Mesendoderm (in vitro differentiated cells): ENCODE results near the gene NFKBIZ.

Experiments used
- DNase-seq: peaks from one replicate; pipeline ENCODE4 v3.0.0; 2013
- H2AK5ac ChIP-seq: 2 replicates; pipeline ENCODE4 v1.6.1; 2013; ENCODE audit warnings: low read length, inconsistent platforms
- H2BK120ac ChIP-seq: 2 replicates; pipeline ENCODE4 v1.6.1; 2013; ENCODE audit warnings: low read depth, mild to moderate bottlenecking, low read length, moderate library complexity, mixed read lengths
- H2BK15ac ChIP-seq: replicated peaks from 2 replicates; pipeline ENCODE4 v1.6.1; 2013; ENCODE audit warnings: low read depth, mild to moderate bottlenecking, moderate library complexity
- H2BK5ac ChIP-seq: 2 replicates; pipeline ENCODE4 v1.6.1; 2013; ENCODE audit warnings: low read length, inconsistent platforms
- H3K18ac ChIP-seq: 2 replicates; pipeline ENCODE4 v1.6.1; 2013; ENCODE audit warnings: mild to moderate bottlenecking, low read length, mixed read lengths
- H3K23ac ChIP-seq: one replicate; pipeline ENCODE4 v1.6.1; 2013; ENCODE audit warnings: low read length
- H3K27ac ChIP-seq: 2 replicates; pipeline ENCODE4 v1.5.1; 2013; ENCODE audit warnings: low read depth, mild to moderate bottlenecking, inconsistent platforms, low read length, moderate library complexity
- H3K27me3 ChIP-seq: 2 replicates; pipeline ENCODE4 v1.6.1; 2013; ENCODE audit warnings: low read length, control low read depth, mild to moderate bottlenecking, inconsistent platforms; ENCODE audit not compliant: insufficient read depth, poor library complexity
- H3K36me3 ChIP-seq: 2 replicates; pipeline ENCODE4 v1.6.1; 2013; ENCODE audit warnings: low read length, inconsistent platforms; ENCODE audit not compliant: control insufficient read depth, insufficient read depth
- H3K4ac ChIP-seq: one replicate; pipeline ENCODE4 v1.6.1; 2013; ENCODE audit warnings: low read depth, mild to moderate bottlenecking, low read length, moderate library complexity
- H3K4me1 ChIP-seq: 2 replicates; pipeline ENCODE4 v1.6.1; 2013; ENCODE audit warnings: low read depth, low read length, inconsistent platforms; ENCODE audit not compliant: control insufficient read depth
- H3K4me2 ChIP-seq: 2 replicates; pipeline ENCODE4 v1.6.1; 2013; ENCODE audit warnings: low read length
- H3K4me3 ChIP-seq: 2 replicates; pipeline ENCODE4 v1.5.1; 2013; ENCODE audit warnings: mild to moderate bottlenecking, low read length
- H3K56ac ChIP-seq: one replicate; pipeline ENCODE4 v1.6.1; 2013; ENCODE audit warnings: low read length
- H3K79me1 ChIP-seq: 2 replicates; pipeline ENCODE4 v1.6.1; 2013; ENCODE audit warnings: low read length, inconsistent platforms
- H3K79me2 ChIP-seq: 2 replicates; pipeline ENCODE4 v1.6.1; 2013; ENCODE audit warnings: mild to moderate bottlenecking, low read length; ENCODE audit not compliant: control insufficient read depth, insufficient read depth
- H3K9ac ChIP-seq: 2 replicates; pipeline ENCODE4 v1.6.1; 2013; ENCODE audit warnings: low read length, inconsistent platforms
- H4K5ac ChIP-seq: one replicate; pipeline ENCODE4 v1.6.1; 2013; ENCODE audit warnings: low read length
- H4K8ac ChIP-seq: one replicate; pipeline ENCODE4 v1.6.1; 2013; ENCODE audit warnings: low read depth, mild to moderate bottlenecking, control low read depth, low read length, moderate library complexity
- WGBS: extraction: QIAGEN DNeasy Blood & Tissue Kit; methylation state at CpG from one replicate; pipeline ENCODE4 v1.1.7; 2013; ENCODE audit warnings: low lambda C conversion rate, missing lambda C conversion rate; ENCODE audit not compliant: insufficient coverage; ENCODE audit errors: extremely low coverage; 5-methylcytosine and 5-hydroxymethylcytosine counted together

Gene NFKBIZ

DNA sequence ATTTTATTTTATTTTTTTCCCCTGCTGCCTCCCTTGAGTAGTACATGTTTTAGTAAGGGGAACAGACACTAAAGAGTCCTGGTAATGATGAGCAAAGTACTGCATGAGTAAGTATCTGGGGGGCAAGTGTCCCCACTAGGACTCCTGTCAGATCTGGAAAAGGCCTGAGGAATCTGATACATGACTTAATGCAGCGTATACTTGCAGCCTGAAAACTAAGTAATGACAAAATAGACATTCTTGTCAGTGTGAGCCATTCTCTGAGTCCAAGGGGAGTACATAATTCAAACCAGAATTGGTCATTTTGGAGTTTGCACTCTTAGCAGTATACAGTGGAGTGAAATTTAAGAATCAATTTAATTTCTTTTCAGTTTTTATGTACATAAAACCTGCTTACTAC, 42.8 kb upstream of the NFKBIZ start:
- Histone ChIP-seq H4K5ac (no peak overlapping the region), H3K23ac (no peak overlapping the region), H3K79me1 (no peaks in the 10 kb centered on the region), H3K27me3 (no peaks in the 10 kb centered on the region), H4K8ac (no peak overlapping the region), H3K56ac (no peak overlapping the region), H3K18ac (no peak overlapping the region), H3K4me3 (no peak overlapping the region), H2BK120ac (no peak overlapping the region), H2AK5ac (no peak overlapping the region), H3K4me1 (no peaks in the 10 kb centered on the region), H3K4ac (no peak overlapping the region), H2BK15ac (no peak overlapping the region), H3K4me2 (no peak overlapping the region), H2BK5ac (no peak overlapping the region), H3K9ac (no peak overlapping the region), H3K36me3 (no peaks in the 10 kb centered on the region), H3K79me2 (no peaks in the 10 kb centered on the region), H3K27ac (no peak overlapping the region)
- DNase-seq, result no peak
- no CpG with 5 or more reads among the region's 1 CpG for WGBS

- no peaks in the 10 kb centered on the region for H3K4me1 ChIP-seq
- no peaks in the 10 kb centered on the region for H3K79me2 ChIP-seq
- 100% methylated on average over 1 of the region's 2 CpGs for WGBS
- no peak overlapping the region for H3K27ac ChIP-seq
- H3K23ac ChIP-seq, result no peak overlapping the region
- no peaks in the 10 kb centered on the region for H3K79me1 ChIP-seq
- no peak overlapping the region for H3K4me2 ChIP-seq
- H3K9ac ChIP-seq, result no peak overlapping the region
- H2BK15ac ChIP-seq, result no peak overlapping the region
- no peak overlapping the region for H3K56ac ChIP-seq
- no peak overlapping the region for H4K5ac ChIP-seq
- H2BK120ac ChIP-seq, result no peak overlapping the region
- H2BK5ac ChIP-seq, result no peak overlapping the region
- H3K18ac ChIP-seq, result no peak overlapping the region
- H3K27me3 ChIP-seq, result no peaks in the 10 kb centered on the region
- no peak overlapping the region for H2AK5ac ChIP-seq
- no peak overlapping the region for H3K4ac ChIP-seq
- H3K36me3 ChIP-seq, result no peaks in the 10 kb centered on the region
- no peak overlapping the region for H3K4me3 ChIP-seq
- H4K8ac ChIP-seq, result no peak overlapping the region
- no peak for DNase-seq
Measured at GRCh38 chr3:101807888-101808287, 41.4 kb upstream of the NFKBIZ start.

DNA sequence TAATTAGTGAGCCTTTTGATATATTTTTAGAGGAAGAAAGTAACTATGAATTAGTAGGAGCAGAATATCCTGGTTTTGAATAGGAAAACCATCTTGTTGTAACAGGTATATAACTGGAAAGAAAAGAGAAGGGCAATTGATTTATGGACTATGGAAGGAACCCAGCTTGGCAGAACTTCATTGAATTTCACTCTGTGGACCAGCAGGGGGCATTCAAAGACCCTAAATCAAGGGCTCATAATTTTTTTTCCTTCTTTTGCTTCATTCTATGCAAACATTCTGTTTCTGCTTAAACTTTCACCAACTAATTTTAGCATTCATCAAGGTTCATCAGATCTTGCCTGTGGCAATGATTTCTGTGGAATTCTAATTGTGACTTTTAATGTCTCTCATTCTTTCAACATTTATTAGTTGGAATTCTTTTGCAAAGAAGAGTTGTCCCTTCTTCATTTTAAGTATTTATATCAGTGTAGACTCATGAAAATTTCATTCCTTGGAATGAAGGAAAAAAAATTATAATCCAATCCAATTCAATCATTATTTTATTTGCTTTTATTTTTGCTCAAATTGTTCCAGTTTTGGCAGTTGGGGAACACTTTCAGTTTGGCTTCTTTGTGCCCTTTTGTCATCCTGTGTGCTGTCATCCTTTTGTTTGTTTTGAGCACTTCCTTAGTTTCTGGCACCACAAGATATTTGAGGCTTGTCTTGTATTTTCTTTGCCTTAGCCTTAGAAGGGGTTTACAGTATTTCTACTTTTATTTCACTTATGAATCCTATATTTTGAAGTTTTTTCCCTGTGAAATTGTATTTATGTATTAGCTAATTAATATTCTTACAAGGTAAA, 39.9 kb upstream of the NFKBIZ start:
- no peak overlapping the region for H2BK120ac ChIP-seq
- H3K79me2 ChIP-seq, result no peaks in the 10 kb centered on the region
- DNase-seq, result peak; percentile 44

GRCh38 chr3:101810022-101810418, 39.3 kb upstream of the NFKBIZ start:
- H3K4me1 ChIP-seq, result no peaks in the 10 kb centered on the region
- no peak overlapping the region for H3K9ac ChIP-seq

More for the DNA sequence above, 39.9 kb upstream of the NFKBIZ start:
- H3K27ac ChIP-seq, result no peak overlapping the region
- no peaks in the 10 kb centered on the region for H3K4me1 ChIP-seq
- H3K18ac ChIP-seq, result no peak overlapping the region
- no peak overlapping the region for H2AK5ac ChIP-seq
- H2BK15ac ChIP-seq, result no peak overlapping the region
- H4K8ac ChIP-seq, result no peak overlapping the region
- no peak overlapping the region for H3K56ac ChIP-seq
- H3K23ac ChIP-seq, result no peak overlapping the region
- H3K79me1 ChIP-seq, result no peaks in the 10 kb centered on the region
- H4K5ac ChIP-seq, result no peak overlapping the region
- H3K36me3 ChIP-seq, result no peaks in the 10 kb centered on the region
- no peak overlapping the region for H3K4ac ChIP-seq
- no peak overlapping the region for H2BK5ac ChIP-seq
- no peak overlapping the region for H3K4me3 ChIP-seq
- no peak overlapping the region for H3K9ac ChIP-seq
- no peak overlapping the region for H3K4me2 ChIP-seq
- H3K27me3 ChIP-seq, result no peaks in the 10 kb centered on the region

DNA sequence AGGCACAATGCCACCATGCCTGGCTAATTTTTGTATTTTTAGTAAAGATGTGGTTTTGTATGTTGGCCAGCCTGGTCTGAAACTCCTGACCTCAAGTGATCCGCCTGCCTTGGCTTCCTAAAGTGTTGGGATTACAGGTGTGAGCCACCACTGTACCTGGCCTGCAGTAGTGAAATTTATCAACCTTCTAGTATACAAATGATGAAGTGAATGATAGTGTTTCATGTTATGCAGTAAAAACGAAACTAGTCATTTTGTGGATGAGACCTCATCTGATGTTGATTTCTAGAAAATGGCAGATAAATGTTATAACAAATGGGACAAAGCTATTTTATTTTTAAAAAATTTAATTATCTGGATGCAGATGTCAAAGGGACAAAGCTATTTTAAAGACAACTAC, 37.4 kb upstream of the NFKBIZ start:
- H3K27me3 ChIP-seq, result no peaks in the 10 kb centered on the region
- H2BK120ac ChIP-seq, result no peak overlapping the region
- H3K4me2 ChIP-seq, result no peak overlapping the region
- WGBS, result no CpG with 5 or more reads among the region's 2 CpGs
- no peak overlapping the region for H4K8ac ChIP-seq
- no peaks in the 10 kb centered on the region for H3K79me1 ChIP-seq
- no peak overlapping the region for H3K27ac ChIP-seq
- no peak overlapping the region for H3K23ac ChIP-seq
- H3K18ac ChIP-seq, result no peak overlapping the region
- no peaks in the 10 kb centered on the region for H3K79me2 ChIP-seq
- no peak overlapping the region for H3K56ac ChIP-seq
- H4K5ac ChIP-seq, result no peak overlapping the region
- H2BK15ac ChIP-seq, result no peak overlapping the region
- H2BK5ac ChIP-seq, result no peak overlapping the region
- H3K4me3 ChIP-seq, result no peak overlapping the region
- no peak for DNase-seq
- no peak overlapping the region for H3K9ac ChIP-seq
- no peak overlapping the region for H2AK5ac ChIP-seq
- no peaks in the 10 kb centered on the region for H3K36me3 ChIP-seq
- H3K4me1 ChIP-seq, result no peaks in the 10 kb centered on the region
- no peak overlapping the region for H3K4ac ChIP-seq

More at GRCh38 chr3:101810022-101810418, 39.3 kb upstream of the NFKBIZ start:
- Histone ChIP-seq H2AK5ac (no peak overlapping the region), H3K79me1 (no peaks in the 10 kb centered on the region), H4K5ac (no peak overlapping the region), H3K4me3 (no peak overlapping the region), H3K56ac (no peak overlapping the region), H2BK15ac (no peak overlapping the region), H3K23ac (no peak overlapping the region), H3K36me3 (no peaks in the 10 kb centered on the region), H3K27me3 (no peaks in the 10 kb centered on the region), H3K4me2 (no peak overlapping the region), H2BK5ac (no peak overlapping the region), H4K8ac (no peak overlapping the region), H3K4ac (no peak overlapping the region), H3K79me2 (no peaks in the 10 kb centered on the region), H3K18ac (no peak overlapping the region), H3K27ac (no peak overlapping the region), H2BK120ac (no peak overlapping the region)
- no peak for DNase-seq

DNA sequence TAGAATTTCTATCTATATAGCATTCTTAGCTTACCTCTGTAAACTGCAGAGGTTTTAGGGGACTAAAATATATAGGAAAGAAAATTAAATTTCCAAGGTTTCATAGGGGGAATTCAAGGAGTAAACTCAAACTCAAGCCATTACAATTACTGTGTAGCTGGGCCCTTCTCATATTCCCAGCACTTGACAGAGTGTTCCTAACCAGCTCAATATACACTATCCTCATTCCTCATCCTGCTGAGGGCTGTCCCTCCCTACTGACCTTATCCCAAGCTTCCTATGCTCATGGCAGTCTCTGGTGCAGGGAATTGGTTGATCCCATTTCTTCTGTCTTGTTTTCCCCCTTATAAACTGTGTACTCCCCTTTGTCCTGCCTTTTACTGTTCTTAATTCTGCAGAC, 36.4 kb upstream of the NFKBIZ start:
- Histone ChIP-seq H3K56ac (no peak overlapping the region), H2BK5ac (no peak overlapping the region), H3K9ac (no peak overlapping the region), H4K8ac (no peak overlapping the region), H4K5ac (no peak overlapping the region), H3K36me3 (no peaks in the 10 kb centered on the region), H3K79me2 (no peaks in the 10 kb centered on the region), H3K4me2 (no peak overlapping the region), H3K27me3 (no peaks in the 10 kb centered on the region), H3K18ac (no peak overlapping the region), H3K79me1 (no peaks in the 10 kb centered on the region), H2AK5ac (no peak overlapping the region), H3K27ac (no peak overlapping the region), H3K23ac (no peak overlapping the region), H3K4me1 (no peaks in the 10 kb centered on the region), H3K4ac (no peak overlapping the region), H2BK15ac (no peak overlapping the region), H2BK120ac (no peak overlapping the region), H3K4me3 (no peak overlapping the region)
- no peak for DNase-seq
